Vein endothelial cell (primary cell): ENCODE measurements around the gene SULT1C3. TPM values are rescaled to one million over a fixed set of nuclear protein-coding genes. Genes with fewer than 3 reads are reported as not detected.

Experiments used
- total RNA-seq: library from RNA; depleted of rRNA; stranded (reverse); fragments of >200 nt; gene quantifications from 2 replicates; pipeline ENCODE4 v1.2.3, GENCODE V29; 2012

Gene SULT1C3
- total RNA-seq: not detected in 2 replicates

DNA sequence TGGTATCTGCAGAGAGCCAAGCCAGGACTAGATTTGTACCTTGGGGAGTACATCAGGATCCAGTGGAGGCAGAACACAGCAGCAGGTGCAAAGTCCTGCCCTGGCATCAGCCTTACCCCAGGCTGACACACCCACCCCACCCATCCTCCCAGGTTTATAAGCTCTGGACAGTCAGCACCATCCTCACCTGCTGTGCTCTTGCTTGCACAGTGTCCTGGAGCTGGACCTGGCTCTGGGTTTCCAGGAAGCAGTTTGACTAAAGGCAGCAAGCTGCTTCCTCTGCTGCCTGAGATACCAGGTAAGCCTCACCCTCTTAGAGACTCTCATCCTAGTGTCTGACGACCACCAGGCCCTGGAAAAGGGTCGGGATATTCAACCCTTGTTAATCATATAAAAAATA, at the start of gene SULT1C3:
Gene SULT1C3 (plus strand): TSS at position 183 of the 400 bp plus-strand sequence. CDS start 7,227 bp downstream, outside the sequence.

DNA sequence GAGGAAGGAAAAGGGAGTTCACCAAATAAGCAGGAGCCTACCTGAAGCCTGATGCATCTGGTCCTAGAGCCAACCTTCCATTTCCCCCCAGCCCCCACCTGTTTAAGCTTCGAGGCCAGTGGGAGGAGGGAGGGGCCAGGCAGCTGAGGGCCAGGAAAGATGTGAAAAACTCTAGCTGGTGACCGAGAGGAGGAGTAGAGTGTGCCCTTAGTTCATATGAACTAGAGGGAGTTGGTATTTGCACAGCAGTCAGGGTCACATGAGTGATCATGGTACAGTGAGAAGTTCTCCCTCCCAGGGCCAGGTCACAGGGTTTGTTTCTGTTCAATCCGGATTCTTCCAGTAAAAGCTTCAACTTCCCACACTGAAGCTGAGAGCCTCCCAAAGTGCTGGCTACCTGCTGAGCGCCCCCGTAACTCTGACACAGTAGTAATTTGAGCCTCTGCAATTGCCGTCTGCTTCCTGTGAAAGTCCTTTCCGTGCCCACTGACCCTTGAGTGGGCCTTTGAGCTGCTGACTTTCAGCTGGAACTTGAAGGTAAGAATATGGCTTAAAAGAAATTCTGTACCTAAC, 48.9 kb downstream of the SULT1C3 start, which contains the start of gene SULT1C2:
Gene SULT1C2 (plus strand): TSS at position 362 of the 573 bp plus-strand sequence. CDS start 4,773 bp downstream, outside the sequence.

Other genes with a start within 250 kb of the SULT1C3 start
- gene SULT1C2, start 48.9 kb downstream of the SULT1C3 start, total RNA-seq: not detected in 2 replicates
- gene SULT1C4, start 138.0 kb downstream of the SULT1C3 start, total RNA-seq: 20.1 and 34.3 TPM in 2 replicates
- gene GCC2, start 209.2 kb downstream of the SULT1C3 start, total RNA-seq: 24.8 and 27.5 TPM in 2 replicates